ENCODE measurements around the gene TMEM164.
"Not testable (repeated sequence)": the region's sequence is repeated elsewhere in the genome, so short reads cannot be mapped to it uniquely, and the experiment has no call there.

The TMEM164 gene

DNA sequence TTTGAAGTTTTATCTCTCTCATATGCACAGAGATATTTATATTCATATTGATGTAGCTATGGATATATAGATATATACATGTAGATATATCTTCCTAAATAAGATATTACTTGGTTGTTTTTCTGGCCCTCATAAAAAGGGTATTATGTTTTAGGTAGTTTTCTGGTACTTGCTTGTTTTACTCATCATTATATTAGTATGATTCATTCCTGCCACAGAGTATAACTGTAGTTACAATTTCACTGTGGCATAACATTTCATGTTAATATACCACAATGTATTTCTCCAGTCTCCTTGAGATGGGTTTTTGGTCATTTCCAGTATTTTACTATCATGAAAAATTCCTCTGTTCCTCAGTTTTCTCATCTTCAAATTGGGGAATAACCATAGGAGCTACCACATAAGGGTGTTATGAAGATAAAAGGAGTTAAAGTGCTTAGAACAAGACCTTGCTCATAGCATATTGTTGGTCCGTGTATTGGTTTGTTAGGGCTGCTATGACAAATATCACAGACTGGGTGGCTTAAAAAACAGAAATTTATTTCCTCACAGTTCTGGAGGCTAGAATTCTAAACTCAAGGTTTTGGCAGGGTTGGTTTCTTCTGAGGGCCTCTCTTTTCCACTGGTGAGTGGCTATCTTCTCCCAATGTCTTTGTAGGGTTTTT, 129.7 kb downstream of the TMEM164 start:
- no peak for DNase-seq (ENCODE audit: low read depth, low spot score)

DNA sequence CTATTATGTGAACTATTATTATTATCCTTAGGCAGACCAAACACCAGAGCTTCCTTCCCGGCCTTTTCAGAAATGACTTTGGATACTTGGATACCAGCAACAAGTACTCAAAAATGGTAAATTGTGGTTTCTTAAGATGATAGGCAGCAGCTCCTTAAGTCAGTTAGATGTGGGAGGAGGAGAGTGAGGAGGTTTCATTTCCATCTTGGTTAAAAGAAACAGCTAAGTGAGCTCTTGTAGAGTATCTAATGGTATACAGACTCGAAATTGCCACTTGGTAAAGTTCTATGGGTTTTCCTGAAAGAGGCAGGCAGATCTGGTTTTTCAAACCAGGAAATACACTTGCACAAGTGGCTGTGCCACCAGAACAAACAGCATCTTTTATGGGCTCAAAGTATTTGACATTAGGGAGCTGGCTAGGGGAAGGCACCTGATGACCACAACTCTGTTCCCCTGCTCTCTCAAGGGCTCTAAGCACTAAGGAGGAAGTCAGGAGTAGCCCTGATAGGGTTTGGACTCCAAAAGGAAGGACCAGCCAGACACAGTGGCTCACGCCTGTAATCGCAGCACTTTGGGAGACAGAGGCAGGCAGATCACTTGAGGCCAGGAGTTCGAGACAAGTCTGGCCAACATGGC, 130.9 kb downstream of the TMEM164 start:
- DNase-seq (ENCODE audit: low read depth, low spot score), result no peak

- no peak for DNase-seq (ENCODE audit: low read depth, low spot score)
These were observed 132.7 kb downstream of the TMEM164 start for GRCh38 chrX:110135618-110136017.

DNA sequence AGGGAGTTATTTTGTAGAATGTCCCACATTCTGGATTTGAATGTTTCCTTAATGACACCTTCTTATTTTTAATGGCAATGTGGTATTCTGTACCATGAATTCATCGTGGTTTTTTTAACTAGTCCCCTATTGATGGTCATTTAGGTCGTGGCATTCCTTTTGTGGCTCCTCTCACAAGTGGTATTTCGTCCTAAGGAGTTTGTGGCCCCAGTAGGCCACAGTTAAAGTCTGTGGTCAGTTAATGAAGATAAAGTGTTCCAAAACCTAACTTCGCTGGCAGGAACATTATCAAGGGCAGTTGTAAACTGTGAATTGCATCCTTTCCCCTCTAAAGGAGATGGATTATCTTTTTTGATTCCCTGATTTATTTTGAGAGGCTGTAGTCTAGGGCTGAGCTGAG, 133.2 kb downstream of the TMEM164 start:
- no peak for DNase-seq (ENCODE audit: low read depth, low spot score)

DNA sequence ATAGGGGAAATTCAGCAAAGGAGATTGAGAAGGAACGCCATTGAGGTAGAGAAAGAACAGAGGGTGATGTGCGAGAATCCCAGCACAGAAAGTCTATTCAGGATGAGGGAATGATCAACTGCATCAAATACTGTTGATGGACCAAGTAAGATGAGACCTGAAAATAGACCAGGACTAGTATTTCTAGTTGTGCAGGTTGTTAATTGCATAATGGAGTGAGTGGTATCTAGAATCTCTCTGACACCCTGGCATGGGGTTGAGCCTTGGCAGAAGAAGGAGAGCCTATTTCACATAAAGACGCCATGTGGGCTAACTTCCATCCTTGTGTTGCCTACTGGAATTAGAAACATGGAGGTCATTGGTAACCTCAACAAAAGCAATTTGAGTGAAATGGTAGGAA, 135.6 kb downstream of the TMEM164 start:
- no peak for DNase-seq (ENCODE audit: low read depth, low spot score)

GRCh38 chrX:110139172-110139571, 136.3 kb downstream of the TMEM164 start:
- DNase-seq (ENCODE audit: low read depth, low spot score), result no peak

DNA sequence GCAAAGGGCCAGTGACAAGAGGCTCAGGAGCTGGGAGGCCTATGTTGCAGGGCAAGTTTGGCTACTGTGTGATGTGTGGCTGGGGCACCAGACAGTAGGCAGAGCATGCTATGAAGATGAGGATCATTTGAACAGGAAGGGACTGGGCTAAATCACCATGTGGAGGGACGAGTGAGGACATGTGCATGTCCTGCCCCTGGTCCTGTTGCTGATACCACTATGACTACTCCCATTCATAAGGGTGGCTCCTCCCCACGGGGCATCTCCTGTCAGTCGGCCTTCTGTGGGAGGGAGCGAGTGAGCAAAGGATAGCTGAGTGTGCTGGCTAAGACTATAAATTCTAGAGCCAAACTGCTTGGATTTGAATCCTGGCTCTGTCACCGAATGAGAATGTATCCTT, 139.2 kb downstream of the TMEM164 start:
- DNase-seq (ENCODE audit: low read depth, low spot score), result no peak

DNA sequence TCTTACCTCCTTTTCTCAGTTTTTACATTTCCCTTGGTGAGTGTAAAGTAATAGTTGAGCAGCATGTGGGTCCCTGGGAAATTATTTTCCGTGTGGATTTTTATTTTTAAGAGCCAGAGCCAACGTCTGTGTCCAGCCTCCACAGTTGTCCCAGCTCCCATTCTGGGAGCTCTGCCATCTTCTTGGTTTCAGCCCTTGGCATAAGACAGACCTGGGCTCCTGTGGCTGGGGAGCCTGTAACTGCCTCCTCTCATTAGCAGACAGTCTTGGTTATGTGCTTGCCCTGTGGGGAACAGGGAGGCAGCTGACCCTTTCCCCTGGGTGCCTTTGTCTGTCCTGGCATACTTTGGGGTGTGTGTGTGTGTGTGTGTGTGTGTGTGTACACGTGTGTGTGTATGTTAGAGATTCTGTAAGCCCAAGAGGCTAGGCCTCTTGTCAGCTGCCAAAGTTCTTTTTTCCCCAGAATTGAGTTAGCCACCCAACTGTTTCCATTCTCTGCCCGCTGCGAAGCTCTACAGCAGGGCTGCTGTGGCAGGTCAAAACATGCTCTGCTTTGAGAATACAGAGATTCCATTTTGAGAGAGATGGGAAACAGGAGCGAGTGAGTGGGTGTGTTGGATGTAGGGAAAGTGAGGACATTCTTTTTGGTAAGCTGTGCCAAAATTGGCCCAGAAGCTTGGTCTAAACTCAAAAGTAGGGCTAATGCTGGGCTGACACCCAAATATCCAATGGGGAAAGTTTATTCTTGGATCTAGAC, 140.7 kb downstream of the TMEM164 start:
- DNase-seq (ENCODE audit: low read depth, low spot score), result no peak

DNA sequence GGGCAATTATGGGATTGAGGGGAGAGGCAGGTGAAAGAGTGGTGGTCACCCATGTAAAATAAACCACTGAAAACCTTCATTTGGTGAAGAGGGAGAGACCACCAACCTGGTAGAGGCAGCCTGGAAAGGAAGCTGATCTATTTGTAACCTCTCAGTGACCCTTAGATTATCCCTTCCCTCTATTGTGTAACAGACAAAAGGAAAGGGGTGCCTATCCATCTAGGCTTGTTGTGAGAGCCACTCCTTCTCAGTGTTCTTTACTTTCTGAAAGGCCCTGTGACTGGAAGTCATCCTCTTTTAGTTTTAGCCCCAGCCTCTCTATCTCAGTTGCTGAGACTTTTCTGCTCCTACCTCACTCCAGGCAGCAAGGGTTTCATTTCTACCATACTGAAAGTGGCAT, 142.4 kb downstream of the TMEM164 start:
- DNase-seq (ENCODE audit: low read depth, low spot score), result no peak

DNA sequence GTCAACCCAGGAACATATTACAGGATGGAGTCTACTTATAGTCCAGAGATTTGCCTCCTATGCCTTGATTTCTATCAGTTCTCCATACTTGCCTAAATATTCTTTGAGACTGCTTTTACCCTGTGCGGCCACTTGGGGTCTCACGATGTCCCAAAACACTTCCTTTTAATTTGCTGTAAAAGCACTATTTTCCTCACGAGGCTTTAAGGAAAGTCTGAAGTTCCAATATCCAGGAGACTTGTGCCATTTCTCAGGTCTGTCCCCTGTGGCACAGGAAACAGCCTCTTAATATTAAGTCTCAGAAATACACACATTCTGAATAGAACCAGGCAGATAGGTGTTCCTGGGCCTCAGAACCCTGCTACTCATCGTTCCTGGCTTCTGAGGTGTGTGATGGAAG, 142.9 kb downstream of the TMEM164 start:
- DNase-seq (ENCODE audit: low read depth, low spot score), result no peak

DNA sequence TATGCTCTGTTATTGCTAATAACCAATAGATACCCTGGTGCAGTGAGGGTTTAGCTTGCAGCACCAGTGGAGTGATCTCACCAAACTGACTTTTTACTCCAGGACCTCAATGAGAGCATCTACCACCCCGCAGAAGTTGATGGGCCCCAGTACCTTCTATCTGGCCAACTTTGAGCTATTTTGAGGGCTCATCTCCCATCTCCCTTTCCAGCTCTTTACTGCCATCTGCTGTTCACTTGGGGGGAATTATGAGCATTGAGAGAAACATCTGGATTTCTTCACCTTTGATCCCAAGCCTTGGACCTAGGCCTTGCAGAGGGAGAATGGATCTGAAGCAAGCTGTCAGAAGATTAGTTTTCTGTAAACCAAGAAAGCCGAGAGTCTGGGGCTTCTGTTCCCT, 143.6 kb downstream of the TMEM164 start:
- no peak for DNase-seq (ENCODE audit: low read depth, low spot score)

DNA sequence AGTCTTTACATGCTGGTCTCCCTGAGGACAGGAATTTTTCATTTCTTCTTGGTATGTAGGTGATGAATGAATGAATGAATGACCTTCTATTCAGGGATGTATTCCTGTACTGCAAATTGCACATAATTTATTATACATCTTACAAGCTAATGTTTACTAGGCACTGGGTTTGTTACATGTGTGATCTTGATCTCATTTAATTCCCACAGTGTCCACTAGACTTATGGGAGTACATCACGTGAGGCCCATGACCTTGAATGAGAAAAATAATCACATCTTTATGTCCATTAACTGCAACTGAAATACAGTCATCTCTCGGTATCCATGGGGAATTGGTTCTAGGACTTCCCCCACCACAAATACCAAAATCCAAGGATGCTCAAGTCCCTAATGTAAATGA, 150.3 kb downstream of the TMEM164 start:
- no peak for DNase-seq (ENCODE audit: low read depth, low spot score)

DNA sequence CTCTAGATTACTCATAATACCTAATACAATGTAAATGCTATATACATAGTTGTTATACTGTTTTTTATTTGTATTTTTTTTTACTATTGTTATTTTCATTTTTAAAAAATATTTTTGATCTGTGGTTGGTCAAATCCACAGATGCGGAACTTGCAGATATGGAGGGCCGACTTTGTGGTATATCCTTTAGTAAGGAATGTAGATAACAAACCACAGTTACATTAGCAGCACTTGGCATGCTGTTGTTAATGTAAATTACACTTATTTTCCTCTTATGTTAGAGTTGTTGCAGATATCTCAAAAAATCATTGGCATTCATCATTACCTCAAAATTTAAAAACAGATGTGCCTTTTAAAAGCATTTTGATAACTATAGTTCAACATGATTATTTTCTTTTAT, 151.0 kb downstream of the TMEM164 start:
- DNase-seq (ENCODE audit: low read depth, low spot score), result no peak

DNA sequence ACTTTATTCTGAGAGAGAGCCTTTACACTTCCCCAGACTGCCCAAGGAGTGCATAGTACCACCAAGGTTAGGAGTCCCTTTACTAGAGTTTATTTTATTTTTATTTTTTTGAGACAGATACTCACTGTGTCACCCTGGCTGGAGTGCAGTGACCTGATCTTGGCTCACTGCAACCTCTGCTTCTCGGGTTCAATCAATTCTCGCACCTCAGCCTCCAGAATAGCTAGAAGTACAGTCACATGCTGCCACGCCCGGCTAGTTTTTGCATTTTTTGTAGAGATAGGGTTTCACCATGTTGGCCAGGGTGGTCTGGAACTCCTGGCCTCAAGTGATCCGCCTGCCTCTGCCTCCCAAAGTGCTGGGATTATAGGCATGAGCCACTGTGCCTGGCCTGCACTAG, 151.4 kb downstream of the TMEM164 start:
- DNase-seq (ENCODE audit: low read depth, low spot score), result not testable (repeated sequence)

DNA sequence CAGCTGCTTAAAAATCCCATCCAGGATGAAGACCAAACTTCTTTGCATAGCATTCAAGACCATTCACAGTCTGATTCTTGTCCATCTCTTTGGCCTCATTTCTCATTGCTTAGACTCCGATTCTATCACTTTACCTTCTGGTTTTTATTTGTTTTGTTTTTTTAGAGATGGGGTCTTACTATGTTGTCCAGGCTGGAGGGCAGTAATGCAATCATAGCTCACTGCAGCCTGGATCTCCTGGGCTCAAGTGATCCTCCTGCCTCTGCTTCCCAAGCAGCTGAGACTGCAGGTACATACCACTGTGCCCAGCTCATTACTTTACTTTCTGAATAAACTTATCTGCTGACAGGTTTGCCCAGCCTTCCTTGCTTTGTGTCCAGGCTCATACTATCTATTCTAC, 152.8 kb downstream of the TMEM164 start:
- DNase-seq (ENCODE audit: low read depth, low spot score), result no peak

- DNase-seq (ENCODE audit: low read depth, low spot score), result no peak
These were observed 153.3 kb downstream of the TMEM164 start for GRCh38 chrX:110156167-110156754.

- no peak for DNase-seq (ENCODE audit: low read depth, low spot score)
These were observed 154.5 kb downstream of the TMEM164 start for GRCh38 chrX:110157444-110157843.

- DNase-seq (ENCODE audit: low read depth, low spot score), result no peak
These were observed 156.3 kb downstream of the TMEM164 start for GRCh38 chrX:110159235-110159634.

DNA sequence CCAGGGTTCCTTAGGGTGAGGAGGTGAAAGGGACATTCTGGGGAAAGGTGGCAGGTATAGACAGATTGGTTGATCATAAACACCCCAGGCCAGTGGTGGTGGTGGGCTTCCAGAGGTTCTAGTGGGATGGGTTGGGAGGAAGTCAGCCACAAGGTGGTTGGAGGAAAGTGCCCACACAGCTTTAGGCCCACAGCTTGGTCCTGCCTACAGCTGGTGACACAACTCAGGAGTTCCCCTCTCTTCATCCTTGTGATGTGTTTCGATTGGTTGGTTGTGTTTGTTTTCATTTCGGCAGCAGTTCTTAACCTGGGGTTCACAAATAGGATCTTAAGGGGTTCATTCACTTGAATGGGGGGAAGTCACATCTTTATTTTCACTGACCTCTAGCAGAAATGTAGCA, 157.0 kb downstream of the TMEM164 start:
- DNase-seq (ENCODE audit: low read depth, low spot score), result no peak

DNA sequence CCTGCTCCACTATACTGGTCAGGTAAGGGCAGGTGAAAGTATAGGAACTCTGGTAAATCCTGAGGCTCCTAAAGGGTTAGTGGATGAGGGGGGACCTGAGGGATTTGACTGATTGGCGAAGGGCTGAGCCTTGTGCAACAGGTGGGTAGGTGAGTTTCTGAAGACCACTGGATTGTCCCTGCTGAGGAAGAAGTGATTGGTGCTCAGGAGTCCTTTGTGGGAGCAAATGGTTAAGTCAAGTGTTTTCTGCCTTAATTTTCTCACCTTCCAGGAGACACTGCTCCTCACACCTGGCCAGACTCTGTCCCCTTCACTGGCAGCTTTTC, 158.4 kb downstream of the TMEM164 start:
- no peak for DNase-seq (ENCODE audit: low read depth, low spot score)

DNA sequence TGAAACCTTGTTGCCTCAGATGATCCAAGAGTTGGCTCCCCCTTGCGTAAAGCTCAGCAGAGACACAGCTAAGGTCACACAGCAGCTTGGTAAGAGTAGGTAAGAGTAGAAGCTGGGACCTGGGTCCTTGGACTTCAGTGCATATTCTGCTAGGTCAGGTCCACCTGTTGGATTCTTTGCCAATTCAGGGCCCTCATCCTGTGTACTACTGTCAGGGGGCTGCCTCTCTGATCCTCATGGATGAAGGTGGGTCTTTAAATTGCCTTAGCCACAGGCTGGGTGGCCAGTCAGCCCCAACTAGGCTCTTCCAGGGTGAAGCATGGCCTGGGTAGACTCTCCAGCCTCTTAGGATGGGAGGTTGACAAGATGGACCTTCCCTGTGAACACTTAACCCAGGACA, 159.2 kb downstream of the TMEM164 start:
- no peak for DNase-seq (ENCODE audit: low read depth, low spot score)

DNA sequence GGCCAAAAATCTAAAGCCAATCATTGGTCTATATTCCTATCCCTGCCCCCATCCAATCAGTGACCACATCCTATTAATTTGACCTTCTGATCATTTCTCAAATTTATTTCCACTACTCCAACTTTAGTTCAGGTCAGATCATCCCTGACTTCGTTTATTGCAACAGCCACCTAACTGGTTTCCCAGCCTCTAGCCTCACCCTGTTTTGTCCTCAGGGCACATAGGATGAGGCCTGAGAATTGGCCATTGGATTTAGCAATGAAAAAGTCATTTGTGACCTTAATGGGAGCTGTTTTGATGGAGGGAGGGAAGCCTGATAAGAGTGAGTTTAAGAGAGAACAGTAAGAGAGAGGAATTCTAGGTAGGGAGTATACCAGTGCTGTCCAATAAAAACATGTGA, 160.0 kb downstream of the TMEM164 start:
- DNase-seq (ENCODE audit: low read depth, low spot score), result no peak

DNA sequence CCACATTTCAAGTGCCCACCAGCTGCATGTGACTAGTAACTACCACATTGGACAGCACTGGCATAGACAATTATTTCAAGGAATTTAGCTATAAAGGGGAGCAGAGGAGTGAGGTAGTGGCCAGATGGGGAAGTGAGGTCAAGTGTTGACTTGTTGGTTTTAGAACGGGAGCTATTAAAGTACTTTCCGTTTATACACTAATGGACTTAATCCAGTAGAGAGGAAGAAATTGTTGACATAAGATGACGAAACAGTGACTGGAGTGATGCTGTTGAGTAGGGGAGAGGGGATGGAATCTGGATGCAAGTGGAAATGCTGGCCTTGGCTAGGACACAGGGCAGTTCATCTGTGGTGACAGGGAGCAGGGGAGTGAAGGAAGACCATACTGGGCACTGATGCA, 160.6 kb downstream of the TMEM164 start:
- no peak for DNase-seq (ENCODE audit: low read depth, low spot score)
